ENCODE data around the gene ANO10. TPM values are rescaled to one million over a fixed set of nuclear protein-coding genes. Genes with fewer than 3 reads are reported as not detected.

Gene ANO10
- total and polyA plus RNA-seq, 10 donors, result 2.6 to 21.7 (median 16.6) TPM

DNA sequence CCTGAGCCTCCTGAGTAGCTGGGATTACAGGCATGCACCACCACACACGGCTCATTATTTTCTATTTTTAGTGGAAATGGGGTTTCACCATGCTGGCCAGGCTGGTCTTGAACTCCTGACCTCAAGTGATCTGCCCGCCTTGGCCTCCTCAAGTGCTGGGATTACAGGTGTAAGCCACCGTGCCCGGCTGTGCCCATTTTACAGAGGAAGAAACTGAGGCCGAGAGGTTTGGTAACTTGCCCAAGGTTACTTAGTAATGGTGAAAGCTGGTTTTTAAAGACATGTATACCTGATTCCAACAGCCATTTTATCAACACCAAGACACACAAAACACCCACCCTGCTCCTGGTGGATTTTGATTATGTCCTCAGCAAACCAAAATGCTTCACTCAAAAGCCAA is 206.7 kb downstream of the ANO10 start:
- 93 to 96% (median 95%) methylated on average over 5 of the region's 5 CpGs for WGBS, 5 donors
- TF ChIP-seq POLR2A (IDR thresholded peaks at IDR 0.05) (no peak), POLR2AphosphoS5 (IDR thresholded peaks at IDR 0.05) (no peak)
- TF ChIP-seq, protein P1, sequence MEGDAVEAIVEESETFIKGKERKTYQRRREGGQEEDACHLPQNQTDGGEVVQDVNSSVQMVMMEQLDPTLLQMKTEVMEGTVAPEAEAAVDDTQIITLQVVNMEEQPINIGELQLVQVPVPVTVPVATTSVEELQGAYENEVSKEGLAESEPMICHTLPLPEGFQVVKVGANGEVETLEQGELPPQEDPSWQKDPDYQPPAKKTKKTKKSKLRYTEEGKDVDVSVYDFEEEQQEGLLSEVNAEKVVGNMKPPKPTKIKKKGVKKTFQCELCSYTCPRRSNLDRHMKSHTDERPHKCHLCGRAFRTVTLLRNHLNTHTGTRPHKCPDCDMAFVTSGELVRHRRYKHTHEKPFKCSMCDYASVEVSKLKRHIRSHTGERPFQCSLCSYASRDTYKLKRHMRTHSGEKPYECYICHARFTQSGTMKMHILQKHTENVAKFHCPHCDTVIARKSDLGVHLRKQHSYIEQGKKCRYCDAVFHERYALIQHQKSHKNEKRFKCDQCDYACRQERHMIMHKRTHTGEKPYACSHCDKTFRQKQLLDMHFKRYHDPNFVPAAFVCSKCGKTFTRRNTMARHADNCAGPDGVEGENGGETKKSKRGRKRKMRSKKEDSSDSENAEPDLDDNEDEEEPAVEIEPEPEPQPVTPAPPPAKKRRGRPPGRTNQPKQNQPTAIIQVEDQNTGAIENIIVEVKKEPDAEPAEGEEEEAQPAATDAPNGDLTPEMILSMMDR (IDR thresholded peaks at IDR 0.05 in 8 of 11, conservative IDR thresholded peaks at IDR 0.05 in 3 of 11), result no peak
- no peak overlapping the region for H3K4me3 ChIP-seq
- H3K27me3 ChIP-seq (replicated peaks in 1 of 7), result no peaks in the 10 kb centered on the region
- H3K36me3 ChIP-seq, result no peaks in the 10 kb centered on the region
- no peaks in the 10 kb centered on the region for H3K9me3 ChIP-seq
- no peak overlapping the region for H3K27ac ChIP-seq
- intact Hi-C loops (cut with DNase I; ENCODE audit: low total_unique reads), result no loop called here
- H3K4me1 ChIP-seq, result peaks cover 0 to 8% (median 0%) of the 10 kb centered on the region in 6 donors
- DNase-seq, result no peak

DNA sequence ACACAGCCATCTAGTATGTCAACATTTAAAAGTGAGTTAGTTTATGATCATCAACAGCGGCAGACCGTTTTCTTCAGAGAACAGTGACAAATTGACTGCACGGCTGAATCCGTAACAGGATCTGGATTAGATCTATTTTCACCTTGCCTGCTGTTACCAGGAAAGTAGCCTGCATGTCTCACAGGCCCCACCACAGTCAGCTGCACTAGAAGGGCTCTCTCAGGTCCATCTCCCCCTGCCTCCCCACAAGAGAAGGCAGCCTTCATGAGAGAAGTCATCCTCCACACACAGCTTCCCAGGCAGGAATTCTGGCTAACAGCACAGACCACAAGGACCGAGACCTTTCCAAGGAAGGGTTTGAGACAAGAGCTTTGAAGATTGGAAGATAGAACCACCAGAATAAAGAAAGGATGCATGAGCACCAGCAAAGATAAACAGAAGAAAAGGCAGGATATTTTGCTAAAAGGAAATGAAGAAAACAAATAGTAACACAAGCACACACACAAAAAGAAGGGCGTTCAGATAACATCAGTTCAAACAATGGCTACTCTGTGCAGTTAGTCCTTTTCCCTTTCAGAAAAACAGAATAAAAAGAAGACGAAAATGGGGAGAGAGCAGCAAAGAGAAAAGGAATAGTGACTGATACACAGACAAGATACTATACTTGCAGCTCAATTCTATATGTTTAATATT is 208.0 kb downstream of the ANO10 start:
- intact Hi-C loops (cut with DNase I; ENCODE audit: low total_unique reads), result no loop called here
- H3K27ac ChIP-seq, result no peak overlapping the region

DNA sequence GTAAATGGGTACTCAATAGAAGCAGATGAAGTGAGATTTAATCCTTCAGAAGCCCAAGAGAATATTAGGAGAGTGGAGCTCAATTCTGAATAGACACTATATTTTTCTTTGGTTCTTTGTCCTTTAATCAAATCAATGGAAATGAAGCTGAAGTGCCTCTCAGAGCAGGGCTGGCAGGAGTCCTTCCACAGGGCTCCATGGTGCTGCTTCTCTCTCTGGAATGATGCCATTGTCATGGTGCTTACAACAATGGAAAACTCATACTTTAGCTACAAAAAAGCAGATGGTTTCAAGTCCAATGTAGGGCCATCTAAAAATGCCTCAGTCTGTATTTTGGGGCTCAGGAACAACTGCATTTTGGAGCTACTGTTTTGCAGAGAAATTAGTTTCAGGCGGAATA is 210.4 kb downstream of the ANO10 start:
- no peak for DNase-seq
- intact Hi-C loops (cut with DNase I; ENCODE audit: low total_unique reads), result no loop called here
- no peak for TF ChIP-seq POLR2A (IDR thresholded peaks at IDR 0.05)
- TF ChIP-seq, protein P1 (IDR thresholded peaks at IDR 0.05 in 8 of 11, conservative IDR thresholded peaks at IDR 0.05 in 3 of 11), result no peak
- no peak for TF ChIP-seq POLR2AphosphoS5 (IDR thresholded peaks at IDR 0.05)
- no peaks in the 10 kb centered on the region for H3K9me3 ChIP-seq
- no peaks in the 10 kb centered on the region for H3K27me3 ChIP-seq (replicated peaks in 1 of 7)
- H3K27ac ChIP-seq, result no peak overlapping the region
- H3K4me1 ChIP-seq, result peaks cover 0 to 8% (median 0%) of the 10 kb centered on the region in 6 donors
- H3K4me3 ChIP-seq, result no peak overlapping the region
- peaks cover 0 to 8% (median 0%) of the 10 kb centered on the region in 6 donors for H3K36me3 ChIP-seq
- 90 to 100% (median 96%) methylated on average over 1 of the region's 1 CpG for WGBS, 5 donors

More for the DNA sequence above, 208.0 kb downstream of the ANO10 start:
- H3K4me3 ChIP-seq, result no peak overlapping the region
- H3K36me3 ChIP-seq, result peaks cover 0 to 4% (median 0%) of the 10 kb centered on the region in 6 donors
- DNase-seq, result no peak
- 87 to 90% (median 88%) methylated on average over 7 of the region's 7 CpGs for WGBS, 5 donors
- TF ChIP-seq POLR2AphosphoS5 (IDR thresholded peaks at IDR 0.05), result no peak
- TF ChIP-seq, protein P1 (IDR thresholded peaks at IDR 0.05 in 8 of 11, conservative IDR thresholded peaks at IDR 0.05 in 3 of 11), result no peak
- no peak for TF ChIP-seq POLR2A (IDR thresholded peaks at IDR 0.05)
- H3K27me3 ChIP-seq (replicated peaks in 1 of 7), result no peaks in the 10 kb centered on the region
- peaks cover 0 to 8% (median 0%) of the 10 kb centered on the region in 6 donors for H3K4me1 ChIP-seq
- H3K9me3 ChIP-seq, result no peaks in the 10 kb centered on the region

DNA sequence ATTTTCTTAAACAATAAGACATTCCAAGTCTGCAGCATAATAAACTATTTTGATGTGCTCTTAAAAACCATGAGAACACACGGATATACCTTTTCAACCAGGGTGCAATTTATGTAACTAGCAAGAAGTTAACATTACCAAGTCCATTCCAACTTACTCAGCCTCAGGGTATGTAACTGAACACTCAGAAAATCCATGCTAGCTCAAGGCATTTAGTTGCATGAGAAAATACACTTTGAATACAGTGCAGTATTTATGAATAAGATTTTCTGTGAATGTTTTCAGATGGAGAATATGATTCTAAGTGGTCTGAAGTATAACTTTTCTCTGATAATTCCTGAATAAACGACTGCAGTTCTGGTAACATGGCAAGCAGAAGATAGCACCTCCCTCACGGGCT is 211.2 kb downstream of the ANO10 start:
- H3K27me3 ChIP-seq (replicated peaks in 1 of 7), result no peaks in the 10 kb centered on the region
- intact Hi-C loops (cut with DNase I; ENCODE audit: low total_unique reads), result no loop called here
- no peak overlapping the region for H3K4me3 ChIP-seq
- no peak overlapping the region for H3K27ac ChIP-seq
- 86 to 93% (median 91%) methylated on average over 3 of the region's 3 CpGs for WGBS, 5 donors
- DNase-seq, result no peak
- TF ChIP-seq POLR2AphosphoS5 (IDR thresholded peaks at IDR 0.05) (no peak), POLR2A (IDR thresholded peaks at IDR 0.05) (no peak)
- TF ChIP-seq, protein P1 (IDR thresholded peaks at IDR 0.05 in 8 of 11, conservative IDR thresholded peaks at IDR 0.05 in 3 of 11), result no peak
- no peaks in the 10 kb centered on the region for H3K9me3 ChIP-seq
- peaks cover 0 to 8% (median 0%) of the 10 kb centered on the region in 6 donors for H3K4me1 ChIP-seq
- peaks cover 0 to 8% (median 0%) of the 10 kb centered on the region in 6 donors for H3K36me3 ChIP-seq

Measured in spleen (tissue), 11 donors.